MCF 10A (cell line): Measurements from ENCODE around the gene ALPG. TPM values are rescaled to one million over a fixed set of nuclear protein-coding genes. Genes with fewer than 3 reads are reported as not detected.

Experiments used
- BruUV-seq: library from RNA; stranded (reverse); fragments of 400-500 nt; replicated peaks from 2 replicates; lab custom pipeline; 2021; lab: Mats Ljungman, UMichigan
- CTCF ChIA-PET: fragments of 300-600 bp; sonication (Branson Sonifier 250); formaldehyde crosslinking; extraction: SDS; loops from one replicate; lab custom pipeline; 2021; ENCODE audit warnings: antibody characterized with exemption, inconsistent platforms; lab: Yijun Ruan, JAX
- POLR2A ChIA-PET: fragments of 300-600, 350-650 bp; sonication (Branson Sonifier 250); formaldehyde crosslinking; extraction: SDS; loops from one replicate; lab custom pipeline; 2020; ENCODE audit warnings: antibody characterized with exemption, inconsistent platforms; lab: Yijun Ruan, JAX
- DNase-seq: peaks from one replicate; pipeline ENCODE4 v3.0.0-alpha.2; 2018; ENCODE audit not compliant: unreplicated experiment
- H3K27ac Mint-ChIP-seq: one replicate; pipeline ENCODE4 v1.8.0; 2022; ENCODE audit warnings: mild to moderate bottlenecking, low read depth, mixed read lengths; ENCODE audit not compliant: unreplicated experiment
- H3K27me3 Mint-ChIP-seq: one replicate; pipeline ENCODE4 v1.8.0; 2022; ENCODE audit warnings: mixed read lengths; ENCODE audit not compliant: insufficient read depth, unreplicated experiment
- H3K36me3 Mint-ChIP-seq: one replicate; pipeline ENCODE4 v1.8.0; 2022; ENCODE audit warnings: mild to moderate bottlenecking, moderate library complexity, mixed read lengths; ENCODE audit not compliant: insufficient read depth, unreplicated experiment
- H3K4me1 Mint-ChIP-seq: one replicate; pipeline ENCODE4 v1.8.0; 2022; ENCODE audit warnings: mixed read lengths; ENCODE audit not compliant: insufficient read depth, unreplicated experiment
- H3K4me3 Mint-ChIP-seq: one replicate; pipeline ENCODE4 v1.8.0; 2022; ENCODE audit warnings: mild to moderate bottlenecking, moderate library complexity, mixed read lengths; ENCODE audit not compliant: unreplicated experiment
- H3K9me3 Mint-ChIP-seq: one replicate; pipeline ENCODE4 v1.8.0; 2022; ENCODE audit warnings: mixed read lengths; ENCODE audit not compliant: unreplicated experiment
- intact Hi-C: fragments of 100-400 bp; cut with micrococcal nuclease; formaldehyde crosslinking; loops from 2 replicates; pipeline ENCODE4 v1.14.1; 2022
- total RNA-seq: library from RNA; stranded (reverse); gene quantifications from 2 replicates; pipeline ENCODE4 v1.2.3, GENCODE V29; 2022
- TF ChIP-seq, protein P1 (sequence below): fragments of 200-600 bp; IDR thresholded peaks from one replicate; pipeline ENCODE4 v1.8.0; 2022; ENCODE audit warnings: antibody characterized with exemption, mild to moderate bottlenecking; ENCODE audit not compliant: unreplicated experiment

ALPG gene
- total RNA-seq, 1 experiment from 2014 or later = not detected

DNA sequence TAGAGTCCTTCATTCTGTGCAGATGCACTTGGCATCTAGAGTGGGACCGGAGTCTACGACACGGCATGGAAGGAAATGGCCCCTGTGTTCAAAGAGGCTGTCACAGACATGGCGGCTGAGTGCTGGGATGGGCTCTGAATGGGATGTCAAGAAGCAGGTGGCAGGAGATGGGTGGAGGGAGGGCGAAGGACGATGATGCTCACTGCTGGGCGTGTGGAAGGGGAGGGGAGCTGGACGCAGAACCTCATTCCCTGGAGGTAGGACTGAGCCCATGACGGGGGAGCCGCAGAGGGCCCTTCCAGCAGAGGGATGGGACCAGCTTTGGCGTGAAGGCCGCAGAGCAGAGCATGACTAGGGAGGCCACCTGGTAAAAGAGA, 30.5 kb downstream of the ALPG start:
- TF ChIP-seq, protein P1, sequence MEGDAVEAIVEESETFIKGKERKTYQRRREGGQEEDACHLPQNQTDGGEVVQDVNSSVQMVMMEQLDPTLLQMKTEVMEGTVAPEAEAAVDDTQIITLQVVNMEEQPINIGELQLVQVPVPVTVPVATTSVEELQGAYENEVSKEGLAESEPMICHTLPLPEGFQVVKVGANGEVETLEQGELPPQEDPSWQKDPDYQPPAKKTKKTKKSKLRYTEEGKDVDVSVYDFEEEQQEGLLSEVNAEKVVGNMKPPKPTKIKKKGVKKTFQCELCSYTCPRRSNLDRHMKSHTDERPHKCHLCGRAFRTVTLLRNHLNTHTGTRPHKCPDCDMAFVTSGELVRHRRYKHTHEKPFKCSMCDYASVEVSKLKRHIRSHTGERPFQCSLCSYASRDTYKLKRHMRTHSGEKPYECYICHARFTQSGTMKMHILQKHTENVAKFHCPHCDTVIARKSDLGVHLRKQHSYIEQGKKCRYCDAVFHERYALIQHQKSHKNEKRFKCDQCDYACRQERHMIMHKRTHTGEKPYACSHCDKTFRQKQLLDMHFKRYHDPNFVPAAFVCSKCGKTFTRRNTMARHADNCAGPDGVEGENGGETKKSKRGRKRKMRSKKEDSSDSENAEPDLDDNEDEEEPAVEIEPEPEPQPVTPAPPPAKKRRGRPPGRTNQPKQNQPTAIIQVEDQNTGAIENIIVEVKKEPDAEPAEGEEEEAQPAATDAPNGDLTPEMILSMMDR = no peak
- POLR2A ChIA-PET = interaction anchor here (0.6 kb wide), 1 partner anchor 324 kb away, joined by 3 read pairs; no protein-coding TSS in a partner anchor
- DNase-seq = no peak
- Mint-ChIP-seq H3K4me1 (no peaks in the 10 kb centered on the region), H3K27me3 (peaks cover 10% of the 10 kb centered on the region), H3K9me3 (no peaks in the 10 kb centered on the region), H3K27ac (no peak overlapping the region), H3K36me3 (no peaks in the 10 kb centered on the region), H3K4me3 (no peak overlapping the region)
- intact Hi-C loops = no loop called here
- CTCF ChIA-PET = interaction anchor here (0.5 to 2.0 kb wide), 12 partner anchors 11 to 537 kb away, joined by 3 to 7 read pairs (median 3); no protein-coding TSS in a partner anchor
- BruUV-seq = no TSS peak

DNA sequence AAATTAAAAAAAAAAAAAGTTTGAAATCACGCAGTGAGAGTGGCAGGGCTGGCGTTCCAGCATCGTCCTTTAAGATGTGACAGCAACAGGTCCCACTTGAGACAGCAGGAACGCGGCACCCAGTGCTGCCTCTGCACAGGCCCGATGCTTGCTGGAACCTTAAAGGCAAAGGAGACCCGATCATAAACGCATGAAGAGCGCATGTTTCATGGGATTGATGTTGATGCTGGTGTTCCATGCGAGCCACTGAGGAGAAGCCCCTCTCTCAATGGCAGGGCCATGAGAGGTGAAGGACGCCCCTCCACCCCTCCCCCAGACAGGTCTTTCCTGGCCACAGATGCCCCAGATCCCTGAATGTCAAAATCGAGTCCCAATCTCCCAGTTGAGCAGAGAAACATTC, 31.4 kb downstream of the ALPG start:
- Mint-ChIP-seq H3K27me3 (peaks cover 10% of the 10 kb centered on the region), H3K4me3 (no peak overlapping the region), H3K27ac (no peak overlapping the region), H3K9me3 (no peaks in the 10 kb centered on the region), H3K4me1 (no peaks in the 10 kb centered on the region), H3K36me3 (no peaks in the 10 kb centered on the region)
- TF ChIP-seq, protein P1 = no peak
- ChIA-PET CTCF (interaction anchor here (0.7 to 2.0 kb wide), 5 partner anchors 10 to 529 kb away, joined by 3 to 7 read pairs (median 3); no protein-coding TSS in a partner anchor), POLR2A (no interaction called here)
- intact Hi-C loops = no loop called here
- no TSS peak for BruUV-seq
- no peak for DNase-seq

DNA sequence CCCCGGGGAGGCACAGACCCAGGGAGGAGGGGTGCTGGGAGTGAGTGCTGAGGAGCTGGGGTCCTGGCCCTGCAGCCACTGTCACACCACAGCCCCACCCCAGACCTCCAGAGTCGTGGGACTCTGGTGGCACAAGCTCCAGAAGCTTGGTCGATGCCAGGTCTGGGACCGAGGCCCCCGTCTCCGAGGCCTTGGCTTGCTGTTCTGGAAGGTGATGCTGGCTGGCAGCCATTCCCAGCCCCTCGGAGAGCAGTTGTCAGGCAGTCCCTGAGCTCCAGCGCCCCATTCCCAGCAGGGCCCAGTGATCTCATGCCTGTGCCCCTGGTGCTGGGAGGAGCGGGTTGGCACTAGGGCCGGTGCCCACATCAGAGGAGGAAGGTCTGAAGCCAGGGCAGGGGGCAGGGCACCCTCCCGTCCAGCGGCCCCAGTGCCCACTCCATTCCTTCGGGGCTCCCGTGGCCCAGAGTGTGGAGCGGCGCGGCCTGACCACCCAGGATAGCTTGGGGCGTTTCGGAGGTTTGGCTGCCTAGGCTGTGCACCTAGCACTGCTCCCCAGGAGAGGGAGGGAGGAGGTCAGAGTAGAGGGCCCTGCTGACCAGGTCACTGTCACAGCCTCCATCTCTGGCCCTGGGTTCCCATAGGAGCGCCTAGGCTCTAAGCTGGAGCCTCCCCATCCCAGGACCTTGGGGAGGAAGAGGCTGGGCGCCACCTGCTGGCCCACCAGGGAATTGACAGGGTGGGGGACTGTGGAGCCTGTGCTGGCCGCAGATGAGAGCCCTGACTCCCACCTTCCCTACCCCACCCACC, 32.5 kb downstream of the ALPG start:
- intact Hi-C loops = no loop called here
- ChIA-PET POLR2A (no interaction called here), CTCF (interaction anchor here (0.5 to 4.1 kb wide), 34 partner anchors 12 to 723 kb away, joined by 3 to 48 read pairs (median 3); partner anchors contain the start of genes ALPP and PRSS56)
- H3K9me3 Mint-ChIP-seq = no peaks in the 10 kb centered on the region
- no TSS peak for BruUV-seq
- peaks cover 10% of the 10 kb centered on the region for H3K27me3 Mint-ChIP-seq
- TF ChIP-seq, protein P1 = peak; percentile 51
- H3K4me1 Mint-ChIP-seq = no peaks in the 10 kb centered on the region
- no peaks in the 10 kb centered on the region for H3K36me3 Mint-ChIP-seq
- peak; percentile 43 for DNase-seq
- no peak overlapping the region for H3K27ac Mint-ChIP-seq
- H3K4me3 Mint-ChIP-seq = no peak overlapping the region

DNA sequence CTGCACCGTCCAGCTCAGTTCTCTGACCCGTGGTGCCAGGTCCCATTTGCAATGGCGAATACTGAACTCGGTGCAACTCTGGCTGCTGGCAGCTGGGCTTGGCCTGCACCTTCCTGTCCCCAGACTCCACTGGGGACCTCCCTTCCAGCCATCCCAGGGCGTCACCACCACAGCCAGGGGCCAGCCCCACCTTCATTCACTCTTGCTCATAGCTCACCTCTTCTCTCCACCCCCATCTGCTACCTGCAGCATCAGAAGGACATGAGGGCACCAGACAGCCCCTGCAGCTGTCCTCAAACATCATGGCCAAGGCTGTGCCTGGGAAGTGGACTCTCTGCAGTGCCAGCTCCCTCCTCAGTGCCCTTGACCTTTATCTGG, 33.1 kb downstream of the ALPG start:
- TF ChIP-seq, protein P1 = peak; percentile 16
- no TSS peak for BruUV-seq
- CTCF ChIA-PET = interaction anchor here (0.5 to 4.1 kb wide), 29 partner anchors 12 to 723 kb away, joined by 3 to 48 read pairs (median 3); partner anchors contain the start of genes ALPP, CHRNG and PRSS56
- H3K4me3 Mint-ChIP-seq = no peak overlapping the region
- H3K27ac Mint-ChIP-seq = no peak overlapping the region
- H3K27me3 Mint-ChIP-seq = peaks cover 10% of the 10 kb centered on the region
- no peaks in the 10 kb centered on the region for H3K9me3 Mint-ChIP-seq
- intact Hi-C loops = loop anchor here (1.0 to 5.0 kb wide), 4 partner anchors 67 to 587 kb away; no protein-coding TSS in a partner anchor
- POLR2A ChIA-PET = no interaction called here
- H3K36me3 Mint-ChIP-seq = no peaks in the 10 kb centered on the region
- peak; percentile 8 for DNase-seq
- no peaks in the 10 kb centered on the region for H3K4me1 Mint-ChIP-seq
